GM18511 (cell line): Measurements from ENCODE around the gene LAMTOR3.

Experiments used
- ATAC-seq: cut with Tn5 transposase; IDR thresholded peaks from one replicate; pipeline ENCODE4 v1.9.1; 2021; ENCODE audit warnings: mild to moderate bottlenecking, moderate library complexity; ENCODE audit not compliant: unreplicated experiment

The LAMTOR3 gene, protein sequence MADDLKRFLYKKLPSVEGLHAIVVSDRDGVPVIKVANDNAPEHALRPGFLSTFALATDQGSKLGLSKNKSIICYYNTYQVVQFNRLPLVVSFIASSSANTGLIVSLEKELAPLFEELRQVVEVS

DNA sequence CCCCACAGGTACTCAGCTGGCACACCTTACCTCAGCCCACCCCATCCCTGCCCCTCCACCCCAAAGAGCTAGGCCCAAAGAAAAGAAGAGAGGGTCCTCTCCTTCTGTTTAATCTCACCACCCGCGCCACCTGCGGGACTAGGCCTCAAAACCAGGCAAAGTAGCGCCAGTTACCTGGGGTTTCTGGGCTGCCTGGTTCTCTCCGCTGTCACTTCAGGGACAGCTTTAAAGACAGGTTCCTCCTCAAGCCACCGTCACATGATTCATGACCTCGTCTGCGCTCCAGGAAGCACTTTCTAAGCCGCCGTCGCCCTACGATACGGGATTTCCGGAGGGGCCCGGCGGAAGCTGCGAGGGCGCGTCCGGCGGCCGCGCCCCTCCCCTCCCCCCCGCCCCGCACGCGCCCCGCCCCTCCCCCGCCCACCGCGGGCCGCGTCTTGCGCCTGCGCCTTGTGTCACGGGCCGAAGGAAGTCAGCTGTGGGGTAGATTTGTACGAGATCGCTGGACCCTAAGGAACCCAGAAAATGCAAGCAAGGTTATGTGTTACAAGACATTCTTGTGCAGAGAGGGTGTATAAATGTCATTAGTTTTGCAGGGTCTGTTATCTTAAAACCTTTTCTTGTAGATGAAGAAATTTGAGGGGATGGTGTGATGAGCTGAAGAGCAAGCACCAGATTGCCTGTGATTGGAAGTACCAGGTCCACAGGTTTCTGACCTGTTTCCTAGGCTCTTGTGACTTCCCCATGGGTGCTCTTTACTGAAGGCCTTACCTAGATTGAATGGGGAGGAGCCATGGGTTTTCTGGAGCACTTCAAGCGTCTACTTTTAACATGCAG is at the start of gene LAMTOR3:
TSS of gene LAMTOR3 (minus strand) at position 267 of the 837 bp plus-strand sequence. CDS start 464 bp downstream, outside the sequence.
- peak; percentile 100 for ATAC-seq

DNA sequence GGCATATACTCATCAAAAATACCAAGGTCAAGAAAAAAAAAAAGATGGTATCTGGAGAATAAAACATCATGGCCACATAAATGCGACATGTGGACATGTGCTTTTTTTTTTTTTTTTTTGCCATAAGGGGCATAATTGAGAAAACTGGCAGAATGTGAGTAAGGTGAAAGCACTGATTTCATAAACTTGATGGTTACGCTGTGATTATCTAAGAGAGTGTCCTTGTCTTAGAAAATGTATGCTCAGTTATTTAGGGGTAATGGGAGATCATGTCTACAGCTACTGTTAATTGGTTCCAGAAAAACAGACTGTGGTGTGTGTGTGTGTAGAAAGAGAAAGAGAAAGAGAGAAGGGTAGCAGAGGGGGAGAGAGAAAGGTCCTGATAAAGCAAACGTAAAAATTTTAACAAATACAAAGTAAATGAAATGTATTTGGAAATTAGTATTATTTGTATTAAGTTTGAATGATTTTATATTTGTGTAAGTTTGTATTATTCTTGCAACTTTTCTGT is 44.1 kb upstream of the LAMTOR3 start:
- ATAC-seq, result no peak

DNA sequence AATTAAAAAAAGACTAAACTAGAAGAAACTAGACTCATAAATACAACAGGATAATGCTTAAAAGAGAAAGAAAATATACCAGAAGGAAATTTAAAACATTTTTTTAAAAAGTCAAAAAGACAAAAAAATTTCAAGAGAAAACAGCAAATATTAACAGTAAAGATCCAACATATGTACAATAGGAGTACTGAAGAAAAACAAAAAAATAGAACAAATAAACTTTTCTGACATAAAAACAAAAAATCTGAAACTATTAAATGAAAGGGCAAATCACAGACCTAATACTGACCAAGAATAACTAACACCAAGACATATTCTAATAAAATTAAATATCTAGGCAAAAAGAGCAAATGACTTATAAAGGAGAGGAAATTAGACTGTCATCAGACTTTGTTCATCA is 40.7 kb upstream of the LAMTOR3 start:
- ATAC-seq, result no peak

DNA sequence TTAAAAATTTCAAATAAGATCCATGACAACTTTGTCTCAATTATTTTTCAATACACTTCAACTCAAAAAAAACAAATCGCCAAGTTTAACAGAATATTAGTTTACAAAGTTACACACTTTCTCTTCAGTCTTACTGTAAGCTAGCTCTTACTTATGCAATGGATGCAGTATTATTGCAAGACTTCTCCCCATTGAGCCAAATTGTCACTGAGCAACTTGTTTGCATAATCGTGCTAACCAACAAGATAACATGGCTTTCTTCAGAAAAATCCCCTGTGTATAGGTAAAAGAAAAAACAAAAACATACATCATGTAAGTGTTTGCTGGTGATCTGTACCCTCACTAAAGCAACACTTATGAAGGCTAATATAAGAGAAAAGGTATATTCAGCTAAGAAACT is 33.3 kb upstream of the LAMTOR3 start:
- no peak for ATAC-seq

DNA sequence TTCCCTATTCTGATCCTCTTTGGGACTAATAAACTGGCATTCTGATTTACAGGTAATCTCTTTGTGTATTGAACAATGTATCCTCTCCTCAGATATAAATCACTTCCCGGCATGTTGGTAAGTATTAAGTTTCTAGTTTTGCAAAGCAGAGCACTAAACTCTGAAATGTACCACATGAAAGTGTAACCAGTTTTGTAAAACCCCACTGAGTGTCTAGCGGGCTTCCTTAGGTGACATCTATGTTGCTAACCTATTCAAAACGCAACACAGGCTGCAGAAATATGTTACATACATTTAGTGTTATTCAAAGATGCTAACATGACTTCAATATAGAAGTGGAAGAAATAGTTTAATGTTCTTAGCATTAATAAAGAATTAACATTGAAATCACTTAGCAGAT is 26.9 kb upstream of the LAMTOR3 start:
- no peak for ATAC-seq

DNA sequence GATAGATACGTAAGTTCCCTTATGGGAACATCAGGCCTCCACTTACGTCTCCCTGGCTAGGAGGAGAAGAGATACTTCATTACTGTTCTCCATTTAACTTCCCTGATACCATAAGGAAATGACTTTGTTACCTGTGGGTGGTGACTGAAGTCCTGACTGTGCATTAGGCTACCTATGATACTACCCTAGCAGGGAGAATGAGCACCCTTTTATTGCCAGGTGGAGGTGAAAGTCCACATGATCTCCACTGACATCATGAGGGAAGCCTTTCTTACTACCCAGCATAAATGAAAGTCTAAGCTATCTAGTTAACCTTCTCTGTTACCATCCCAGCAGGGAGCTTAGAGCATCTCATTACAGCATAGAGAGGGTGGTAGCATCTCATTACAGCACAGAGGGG is 24.4 kb upstream of the LAMTOR3 start:
- no peak for ATAC-seq

DNA sequence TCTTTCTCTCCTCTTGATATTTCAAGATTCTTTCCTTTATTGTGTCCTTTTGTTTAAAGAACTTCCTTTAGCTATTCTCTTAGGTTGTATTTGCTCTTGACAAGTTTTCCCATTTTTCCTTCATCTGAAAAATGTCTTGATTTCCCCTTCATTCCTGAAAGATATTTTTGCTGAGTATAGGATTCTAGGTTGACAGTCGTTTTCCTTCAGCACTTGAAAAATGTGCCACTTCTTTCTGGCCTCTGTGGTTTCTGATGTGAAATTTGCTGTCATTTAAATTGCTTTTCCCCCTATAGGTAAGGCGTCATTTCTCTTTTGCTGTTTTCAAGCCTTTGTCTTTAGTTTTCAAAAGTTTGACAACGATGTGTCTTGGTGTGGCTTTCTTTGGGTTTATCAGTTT is 23.3 kb upstream of the LAMTOR3 start:
- no peak for ATAC-seq

DNA sequence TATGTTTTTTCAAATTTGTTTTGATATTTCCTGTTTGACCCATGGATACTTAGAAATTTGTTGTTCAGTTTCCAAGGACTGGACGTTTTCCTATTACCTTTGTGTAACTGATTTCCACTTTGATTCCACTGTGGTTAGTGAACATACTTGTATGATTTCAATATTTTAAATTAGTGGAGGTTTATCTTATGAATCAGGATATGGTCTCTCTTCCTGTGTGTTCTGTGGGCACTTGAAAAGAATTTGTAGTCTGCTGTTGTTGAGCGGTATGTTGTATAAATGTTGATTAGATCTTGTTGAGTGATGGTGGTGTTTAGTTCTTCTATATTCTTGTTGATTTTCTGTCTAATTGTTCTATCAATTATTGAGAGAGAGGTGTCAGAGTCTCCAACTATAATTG is 21.2 kb upstream of the LAMTOR3 start:
- no peak for ATAC-seq

DNA sequence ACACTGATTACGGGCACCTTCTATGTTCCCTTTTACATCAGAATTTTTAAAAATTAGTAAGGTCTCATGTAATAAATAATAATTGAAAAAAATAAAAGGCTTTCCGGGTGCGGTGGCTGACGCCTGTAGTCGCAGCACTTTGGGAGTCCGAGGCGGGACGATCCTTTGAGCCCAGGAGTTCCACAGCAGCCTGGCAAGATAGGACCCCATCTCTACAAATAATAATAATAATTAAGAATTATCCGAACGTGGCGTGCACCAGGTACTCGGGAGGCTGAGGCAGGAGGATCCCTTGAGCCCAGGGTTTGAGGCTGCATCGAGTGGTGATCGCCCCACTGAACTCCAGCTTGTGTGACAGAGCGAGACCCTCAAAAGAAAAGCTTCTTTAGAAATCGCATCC is 771 bp upstream of the LAMTOR3 start:
- ATAC-seq, result no peak

DNA sequence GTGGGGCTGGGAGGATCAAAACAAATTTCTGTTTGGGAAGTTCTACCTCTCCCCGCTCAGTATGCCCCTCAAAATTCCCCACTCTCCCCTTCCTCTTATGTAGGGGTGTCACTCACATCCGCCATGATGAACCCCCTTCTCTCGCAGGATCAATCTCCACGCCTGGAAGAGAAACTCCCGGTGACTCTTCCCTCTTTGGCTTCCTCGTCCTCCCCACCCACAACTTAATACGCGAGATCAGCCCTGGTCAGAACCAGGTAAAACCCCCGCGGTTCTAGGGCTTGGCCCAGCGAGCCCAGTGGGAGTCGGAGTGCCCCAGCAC is 427 bp downstream of the LAMTOR3 start:
- no peak for ATAC-seq

DNA sequence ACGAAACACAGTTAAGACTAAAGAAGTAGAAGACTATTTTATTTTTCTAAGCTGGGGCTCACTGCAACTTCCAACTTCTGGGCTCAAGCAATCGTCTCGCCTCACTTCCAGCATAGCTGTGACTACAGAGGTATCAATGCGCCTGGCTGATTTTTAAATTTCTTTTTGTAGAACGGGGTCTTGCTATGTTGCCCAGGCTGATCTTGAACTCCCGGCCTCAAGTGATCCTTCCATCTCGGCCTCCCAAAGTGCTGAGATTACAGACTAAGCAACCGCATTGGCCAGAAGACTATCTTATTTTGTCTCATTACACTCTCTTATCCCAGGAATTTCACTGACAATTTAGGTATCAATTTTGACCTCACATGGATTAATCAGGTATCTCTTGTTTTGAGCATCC is 1.2 kb downstream of the LAMTOR3 start:
- ATAC-seq, result no peak

DNA sequence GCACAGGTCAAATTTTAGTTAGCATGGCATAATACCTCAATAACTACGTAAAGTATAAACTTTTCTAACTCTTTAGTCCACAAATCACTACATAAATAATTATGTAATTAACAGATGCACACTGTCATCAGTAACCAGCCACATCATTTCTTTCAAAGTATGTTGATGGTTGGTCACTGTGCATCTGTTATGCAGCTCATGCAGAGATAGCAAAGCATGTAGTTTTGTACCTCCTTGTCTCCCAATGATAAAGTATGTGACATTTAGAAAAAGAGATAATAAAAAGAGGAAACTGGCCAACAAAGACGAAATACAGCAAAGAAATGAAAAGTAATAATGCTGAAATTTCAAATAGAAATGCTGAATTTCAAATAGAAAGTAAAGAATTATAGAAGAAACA is 2.9 kb downstream of the LAMTOR3 start:
- ATAC-seq, result no peak

DNA sequence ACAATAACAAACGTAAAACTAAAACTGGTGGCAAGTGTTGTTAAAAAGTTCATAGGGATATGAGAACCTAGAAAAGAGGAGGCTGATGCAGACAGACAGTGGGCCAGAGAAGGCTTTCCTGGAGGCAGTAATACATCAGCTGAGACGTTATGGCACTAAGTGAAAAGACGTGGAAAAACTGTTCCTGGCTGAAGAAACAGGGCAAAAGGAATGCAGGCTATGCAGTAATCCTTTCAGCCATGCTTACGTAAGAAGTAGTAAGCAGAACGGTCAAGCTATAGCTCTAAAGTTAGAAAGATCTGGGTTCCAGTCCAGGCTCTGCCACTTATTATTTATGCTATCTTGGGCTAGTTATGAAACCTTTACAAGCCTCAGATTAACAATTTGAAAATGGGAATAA is 6.4 kb downstream of the LAMTOR3 start:
- ATAC-seq, result no peak

DNA sequence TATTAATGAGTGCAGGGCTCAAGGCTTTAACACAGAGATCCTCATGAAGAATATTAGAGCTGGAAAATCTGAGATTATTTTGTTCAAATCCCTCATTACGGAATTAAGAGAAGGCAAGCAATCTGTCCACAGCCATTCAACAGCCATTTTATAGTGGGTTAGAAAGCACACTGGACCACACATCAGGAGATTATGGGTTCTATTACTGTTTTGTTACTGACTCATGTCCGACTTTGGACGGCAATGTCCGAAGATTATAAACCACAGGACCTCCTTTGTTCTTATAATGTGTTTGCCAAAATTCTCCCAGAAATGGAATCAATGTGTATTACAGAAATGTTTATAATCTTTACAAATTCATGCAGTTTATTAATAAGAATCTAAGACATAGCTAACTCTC is 8.1 kb downstream of the LAMTOR3 start:
- ATAC-seq, result no peak

DNA sequence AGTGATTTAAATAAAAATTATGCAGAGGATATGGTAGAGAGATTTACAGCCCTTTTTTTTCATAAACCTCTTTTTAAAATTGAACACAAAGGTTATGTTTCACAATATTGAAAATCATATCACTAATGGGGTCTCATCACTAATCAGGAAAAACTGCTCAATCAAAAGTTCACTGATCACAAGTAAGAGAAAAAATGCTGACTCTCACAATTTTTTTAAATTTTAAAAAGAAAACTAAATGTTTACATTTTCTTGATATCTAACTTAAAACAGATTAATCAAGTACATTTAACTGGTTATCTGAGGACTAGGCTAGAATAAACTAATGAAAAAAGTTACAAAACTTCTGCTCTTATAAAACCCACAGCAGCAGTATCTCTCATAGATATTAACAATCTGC is 8.5 kb downstream of the LAMTOR3 start:
- no peak for ATAC-seq

DNA sequence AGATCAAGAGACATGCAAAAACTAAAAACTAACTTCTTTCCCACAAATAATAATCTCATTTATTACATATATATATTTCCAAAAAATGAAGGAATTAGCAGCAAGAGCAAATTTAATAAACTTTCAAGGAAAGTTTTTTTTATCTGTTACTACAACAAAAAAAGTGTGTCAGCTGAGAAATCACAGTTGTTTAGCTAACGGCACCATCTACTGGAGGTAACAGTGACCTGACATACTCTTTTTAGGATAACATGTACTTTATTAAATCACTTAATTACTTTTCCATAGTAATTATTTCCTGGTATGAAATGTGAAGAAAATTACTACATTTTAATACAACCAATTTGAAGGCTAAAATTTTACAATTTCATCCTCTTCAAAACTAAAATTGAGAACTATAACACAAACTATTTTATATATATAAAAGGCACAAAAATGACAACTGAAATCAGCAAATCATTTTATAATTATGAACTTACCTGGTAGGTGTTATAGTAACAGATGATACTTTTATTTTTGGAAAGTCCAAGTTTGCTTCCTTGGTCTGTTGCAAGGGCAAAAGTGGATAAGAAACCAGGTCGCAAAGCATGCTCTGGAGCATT is 9.1 kb downstream of the LAMTOR3 start:
- ATAC-seq, result peak; percentile 75

DNA sequence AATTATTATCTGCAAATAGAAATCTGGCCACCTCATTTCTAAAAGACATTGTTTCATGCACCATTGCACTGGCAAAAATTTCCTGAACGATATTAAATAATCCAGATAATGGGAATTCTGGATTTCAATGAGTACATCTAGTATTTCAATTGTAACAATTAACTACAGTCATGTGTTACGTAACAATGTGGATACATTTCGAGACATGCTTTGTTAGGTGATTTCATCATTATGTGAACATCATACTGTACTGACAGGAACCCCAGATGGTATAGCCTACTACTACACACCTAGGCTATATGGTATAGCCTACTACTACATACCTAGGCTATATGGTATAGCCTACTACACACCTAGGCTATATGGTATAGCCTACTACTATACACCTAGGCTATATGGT is 14.8 kb downstream of the LAMTOR3 start:
- no peak for ATAC-seq

DNA sequence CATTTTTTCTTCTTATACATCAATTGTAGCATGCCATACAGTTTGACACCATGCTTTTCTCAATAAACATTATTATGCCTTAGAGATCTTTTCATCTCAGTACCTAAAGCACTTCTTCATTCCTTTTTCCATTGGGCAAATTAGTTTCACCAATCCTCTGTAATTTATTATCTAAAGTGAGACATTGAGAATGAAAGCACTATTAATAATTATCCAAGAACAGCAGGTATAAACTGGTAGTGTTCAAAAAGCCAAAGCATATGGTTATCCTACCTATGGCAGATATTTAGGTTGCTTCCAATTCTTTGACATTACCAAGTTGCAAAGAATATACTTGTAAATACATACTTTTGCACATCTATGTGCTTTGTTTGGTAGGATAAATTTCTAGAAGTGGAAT is 15.6 kb downstream of the LAMTOR3 start:
- ATAC-seq, result no peak

DNA sequence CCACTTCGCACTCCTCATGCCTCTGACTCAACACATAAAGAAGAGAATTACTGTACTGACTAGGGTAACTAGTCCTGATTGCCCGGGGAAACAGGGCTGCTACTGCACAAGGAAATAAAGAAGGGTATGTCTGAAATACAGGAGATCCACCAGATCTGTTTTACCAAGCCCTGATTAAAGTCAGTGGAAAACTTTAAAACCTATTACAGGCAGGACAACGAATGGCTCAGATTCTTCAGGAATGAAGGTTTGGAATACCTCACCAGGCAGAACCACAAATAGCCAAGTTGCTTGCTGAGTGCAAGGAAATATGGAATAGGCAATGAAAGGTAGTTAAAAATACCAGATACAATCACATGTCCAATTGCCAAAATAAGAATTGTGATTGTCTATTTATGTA is 17.3 kb downstream of the LAMTOR3 start:
- ATAC-seq, result no peak

DNA sequence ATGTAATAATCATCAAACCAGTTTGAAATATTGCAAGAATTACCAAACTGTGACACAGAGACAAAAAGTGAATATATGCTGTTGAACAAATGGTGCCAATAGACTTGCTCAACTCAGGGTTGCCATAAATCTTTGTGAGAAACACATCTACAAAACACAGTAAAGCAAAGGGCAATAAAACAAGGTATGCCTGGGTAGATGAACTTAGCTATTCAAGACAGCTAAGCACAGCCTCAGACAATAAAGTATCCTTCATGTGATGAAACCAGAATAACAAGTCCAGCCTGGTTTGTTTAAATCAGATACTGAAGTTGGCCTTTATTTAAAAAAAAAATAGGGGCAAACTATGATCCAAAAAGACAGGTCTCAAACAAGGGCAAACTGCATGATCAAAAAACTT is 19.2 kb downstream of the LAMTOR3 start:
- no peak for ATAC-seq

DNA sequence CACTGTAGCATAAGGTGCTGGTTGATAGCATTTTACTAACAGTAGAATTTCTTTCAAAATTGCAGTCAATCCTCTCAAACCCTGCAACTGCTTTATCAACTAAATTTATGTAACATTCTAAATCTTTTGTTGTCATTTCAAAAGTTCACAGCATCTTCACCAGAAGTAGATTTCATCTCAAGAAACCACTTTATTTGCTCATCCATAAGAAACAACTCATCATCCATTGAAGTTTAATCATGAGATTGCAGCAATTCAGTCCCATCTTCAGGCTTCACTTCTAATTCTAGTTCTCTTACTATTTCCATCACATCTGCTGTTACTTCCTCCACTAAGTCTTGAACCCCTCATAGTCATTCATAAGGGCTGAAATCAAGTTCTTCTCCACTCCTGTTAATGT is 21.7 kb downstream of the LAMTOR3 start:
- no peak for ATAC-seq

DNA sequence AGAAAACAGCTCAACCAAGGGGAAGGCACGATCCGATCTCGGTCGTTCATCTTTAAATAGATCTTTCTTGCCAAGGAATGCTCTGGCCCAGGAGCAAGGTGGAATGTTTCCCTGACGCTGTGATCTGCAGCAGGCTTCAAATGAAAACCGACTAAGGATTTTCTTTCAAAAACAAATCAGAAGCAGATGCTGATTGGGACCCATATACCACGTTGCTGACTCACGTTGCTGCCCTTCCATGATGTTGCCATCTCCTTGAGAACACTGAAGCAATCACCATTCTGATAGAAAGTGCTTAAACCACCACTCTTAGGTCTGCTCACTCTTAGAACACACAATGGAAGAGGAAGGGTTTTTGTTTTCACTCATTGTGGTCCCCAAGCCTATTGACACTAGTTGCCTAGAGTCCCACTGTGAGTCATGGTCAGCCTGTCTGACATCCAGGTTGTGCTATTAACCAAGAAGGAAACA is 26.1 kb downstream of the LAMTOR3 start:
- peak; percentile 70 for ATAC-seq
